Measurements from ENCODE around the gene ETNPPL. TPM values are rescaled to one million over a fixed set of nuclear protein-coding genes. Genes with fewer than 3 reads are reported as not detected.
"Not testable (repeated sequence)": the region's sequence is repeated elsewhere in the genome, so short reads cannot be mapped to it uniquely, and the experiment has no call there.

ETNPPL gene
- total RNA-seq, 1 donor from 2014 or later, result 0.41 TPM

DNA sequence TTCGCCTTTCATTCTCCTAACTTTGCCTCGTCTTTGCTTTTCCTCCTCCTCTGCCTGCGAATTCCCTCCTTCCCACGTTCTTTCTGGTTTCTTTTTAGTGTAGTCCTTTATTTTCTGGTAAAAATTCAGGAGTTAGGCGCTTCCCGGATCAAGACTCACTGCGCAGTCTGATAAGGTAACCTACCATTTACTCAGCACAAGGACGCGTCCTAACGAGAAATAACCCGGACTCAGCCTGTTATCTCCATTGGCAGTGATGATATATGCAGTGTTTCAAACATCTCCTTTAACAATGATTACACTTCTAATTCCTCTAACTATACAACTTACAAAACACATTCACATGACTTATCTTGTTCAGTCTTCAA lies 357 bp upstream of the ETNPPL start:
- no peak for FAIRE-seq
- no peak for DNase-seq (ENCODE audit: low spot score in 2 of 2)

GRCh38 chr4:108758498-108758897 lies 4.4 kb downstream of the ETNPPL start:
- no peak for DNase-seq (ENCODE audit: low spot score in 2 of 2)
- no peak for FAIRE-seq

DNA sequence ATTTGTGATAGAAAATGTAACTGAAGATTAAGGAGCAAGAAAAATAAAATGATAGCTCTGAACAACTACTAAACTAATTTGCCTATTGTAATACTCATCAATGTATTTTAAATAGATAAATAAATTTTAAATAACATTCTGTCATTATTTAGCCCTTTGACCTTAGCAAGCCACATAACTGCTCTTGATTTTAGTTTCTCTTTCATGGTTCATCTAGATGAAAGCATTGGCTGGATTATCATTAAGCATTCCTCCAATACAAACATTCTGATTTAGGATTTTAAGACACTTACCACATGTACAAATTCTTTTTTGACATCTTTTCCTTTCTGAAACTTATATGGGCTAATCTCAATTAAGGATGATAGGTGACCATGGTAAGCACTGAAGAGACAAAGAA lies 8.5 kb downstream of the ETNPPL start:
- no peak for DNase-seq (ENCODE audit: low spot score in 2 of 2)
- no peak for FAIRE-seq

- no peak for FAIRE-seq
- no peak for DNase-seq (ENCODE audit: low spot score in 2 of 2)
These were observed 11.5 kb downstream of the ETNPPL start for GRCh38 chr4:108751321-108751720.

DNA sequence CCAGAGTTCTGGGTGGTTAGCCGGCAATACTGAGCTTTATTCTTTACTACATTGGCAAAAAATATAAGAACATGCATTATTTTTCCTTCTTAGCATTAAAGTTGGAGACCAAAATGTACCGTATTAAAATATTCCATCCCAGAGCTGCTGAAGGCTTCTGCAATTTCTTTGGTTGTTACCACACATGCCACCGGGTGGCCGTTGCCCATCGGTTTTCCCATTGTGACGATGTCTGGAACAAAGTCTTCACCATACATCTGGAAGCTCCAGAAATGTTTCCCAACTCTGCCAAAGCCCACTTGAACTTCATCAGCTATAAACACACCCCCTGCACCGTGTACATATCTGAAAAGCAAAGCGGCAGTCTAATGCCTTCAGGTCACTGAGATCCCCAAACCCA lies 13.7 kb downstream of the ETNPPL start:
- no peak for DNase-seq (ENCODE audit: low spot score in 2 of 2)
- no peak for FAIRE-seq

- DNase-seq (ENCODE audit: low spot score in 2 of 2) (no peak), FAIRE-seq (no peak)
These were observed 16.3 kb downstream of the ETNPPL start for GRCh38 chr4:108746511-108746910.

DNA sequence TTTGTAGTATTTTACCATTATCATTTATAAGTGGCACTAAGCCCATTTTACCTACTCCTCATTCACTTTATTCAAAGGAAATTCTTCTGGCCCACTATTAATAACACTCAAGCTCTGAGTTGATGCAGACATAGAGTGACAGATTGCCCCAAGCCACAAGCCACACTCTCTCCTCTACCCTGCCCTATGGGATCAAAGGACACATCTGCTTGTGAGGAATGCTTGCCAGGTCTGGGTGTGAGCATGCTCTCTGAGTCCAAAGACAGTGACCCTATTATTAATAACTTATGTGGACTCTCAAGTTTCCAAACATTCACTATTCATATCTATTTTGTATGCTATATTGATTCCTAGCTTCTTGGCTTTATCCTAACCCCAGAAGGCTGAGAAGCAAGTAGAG lies 18.5 kb downstream of the ETNPPL start:
- FAIRE-seq (no peak), DNase-seq (ENCODE audit: low spot score in 2 of 2) (no peak)

DNA sequence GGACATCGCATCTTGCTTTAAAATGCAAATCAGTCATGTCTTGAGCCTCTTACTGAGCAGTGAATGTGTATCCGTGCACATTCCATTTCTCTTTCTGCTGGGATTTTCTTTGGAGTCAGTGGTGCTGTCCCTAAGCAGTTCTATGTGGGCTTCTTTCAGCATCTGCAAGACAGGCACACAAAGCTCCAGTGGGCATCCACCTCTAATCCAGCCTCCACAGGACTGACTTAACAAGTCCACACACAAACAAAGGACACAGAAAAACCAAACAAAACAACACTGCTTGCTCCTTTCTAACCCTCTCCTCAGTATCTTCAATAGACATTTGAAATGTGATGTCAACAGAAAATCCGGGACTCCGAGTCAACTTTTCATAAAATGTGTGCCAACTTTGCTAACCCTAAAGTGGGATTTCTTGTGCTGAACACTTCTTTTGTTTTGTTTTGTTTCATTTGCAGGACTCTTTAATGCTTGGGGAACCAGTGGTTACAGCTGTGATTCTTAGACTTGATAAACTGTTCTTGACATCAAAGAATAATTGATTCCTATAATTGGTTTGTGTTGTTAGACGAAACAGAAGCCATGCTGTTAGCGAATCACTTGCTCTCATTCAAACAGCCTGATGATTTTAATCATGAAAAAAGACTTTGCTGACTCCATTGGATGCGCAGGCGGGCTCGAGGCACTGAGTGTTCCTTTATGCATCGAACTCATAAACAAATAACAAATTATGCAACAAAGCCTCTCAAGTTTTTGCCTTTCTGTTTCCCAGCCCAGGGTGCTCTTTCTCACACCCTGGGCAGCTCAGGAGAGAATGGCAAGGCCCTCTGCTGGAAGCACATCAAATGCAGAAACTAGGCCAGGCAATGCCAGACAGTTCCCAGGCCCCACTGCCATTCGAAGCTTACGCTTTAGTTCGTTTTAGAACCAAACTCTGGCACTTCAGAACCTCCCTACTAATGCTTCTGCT lies 20.1 kb downstream of the ETNPPL start:
- no peak for DNase-seq (ENCODE audit: low spot score in 2 of 2)
- FAIRE-seq, result no peak

DNA sequence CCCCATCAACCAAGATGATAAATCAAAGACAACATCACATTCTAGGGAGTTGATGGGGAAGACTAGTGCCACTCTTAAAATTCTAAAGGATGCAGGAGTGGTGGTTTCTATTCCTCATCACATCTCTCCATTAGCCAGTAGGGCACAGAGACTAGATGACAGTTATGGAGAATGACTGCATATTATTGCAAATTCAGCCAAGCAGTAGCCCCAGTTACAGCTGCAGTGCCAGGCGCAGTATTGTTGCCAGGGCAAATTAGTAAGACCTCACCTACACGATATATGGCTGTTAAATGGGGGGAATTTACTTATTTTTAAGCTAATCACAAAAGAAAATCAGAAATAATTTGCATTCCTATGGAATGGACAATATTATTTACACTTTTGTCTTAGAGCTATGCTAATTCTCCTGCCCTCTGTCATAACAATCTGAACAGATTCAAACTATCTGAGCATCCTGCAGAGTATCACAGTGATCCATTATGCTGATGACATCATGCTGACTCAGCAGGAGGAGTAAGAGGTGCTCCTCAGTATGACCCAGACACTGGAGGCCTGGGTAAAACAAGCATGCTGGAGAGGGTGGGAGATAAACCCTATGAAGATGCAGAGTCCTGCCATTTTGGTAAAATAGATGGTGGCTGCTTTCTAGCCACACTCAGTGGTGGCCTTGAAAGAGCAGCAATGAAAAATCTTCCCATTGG lies 24.7 kb downstream of the ETNPPL start:
- DNase-seq (ENCODE audit: low spot score in 2 of 2) (no peak), FAIRE-seq (no peak)

DNA sequence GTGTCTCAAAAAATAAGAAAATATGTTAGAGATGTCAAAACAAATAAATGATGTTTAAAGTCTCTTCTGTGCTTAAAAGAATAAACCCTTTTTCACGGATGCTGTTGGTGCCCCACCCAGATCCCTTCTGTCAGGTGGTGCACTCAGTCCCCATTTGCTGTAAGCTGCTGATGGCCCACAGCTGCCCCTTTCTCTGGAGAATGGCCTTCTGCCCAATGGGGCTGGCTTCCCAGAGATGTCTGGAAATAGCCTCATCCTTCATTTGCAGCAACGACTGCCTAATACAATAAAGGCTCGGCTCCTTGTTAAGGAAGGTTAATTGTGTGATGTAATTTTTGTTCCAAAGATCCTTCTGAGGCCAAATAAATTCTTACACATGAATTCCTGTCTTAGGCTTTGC lies 31.8 kb downstream of the ETNPPL start:
- FAIRE-seq (no peak), DNase-seq (ENCODE audit: low spot score in 2 of 2) (no peak)

DNA sequence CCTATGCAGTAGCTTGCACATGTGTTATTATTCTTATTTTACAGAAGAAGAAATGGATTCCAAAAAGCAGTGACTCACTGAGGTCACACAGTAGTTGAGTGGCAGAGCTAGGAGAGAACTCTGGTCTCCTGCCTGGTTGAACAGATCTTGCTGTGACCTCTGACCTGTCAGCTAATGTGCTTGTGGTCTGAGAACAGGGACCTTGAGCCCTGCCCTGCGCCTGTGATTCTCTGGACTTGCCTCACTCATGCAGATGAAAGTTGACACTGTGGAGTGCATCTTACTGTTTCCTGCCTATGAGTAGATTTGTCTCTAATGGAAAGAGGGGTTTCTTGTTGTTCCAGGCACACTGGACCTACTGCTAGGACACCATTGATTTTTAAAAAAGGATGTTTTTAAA lies 32.3 kb downstream of the ETNPPL start:
- FAIRE-seq, result no peak
- DNase-seq (ENCODE audit: low spot score in 2 of 2), result no peak

- no peak for FAIRE-seq
These were observed 33.1 kb downstream of the ETNPPL start for GRCh38 chr4:108729731-108730130.

GRCh38 chr4:108725457-108725856 lies 37.4 kb downstream of the ETNPPL start:
- DNase-seq (ENCODE audit: low spot score in 2 of 2) (no peak), FAIRE-seq (no peak)

More at GRCh38 chr4:108729731-108730130, 33.1 kb downstream of the ETNPPL start:
- DNase-seq (ENCODE audit: low spot score in 2 of 2), result no peak

DNA sequence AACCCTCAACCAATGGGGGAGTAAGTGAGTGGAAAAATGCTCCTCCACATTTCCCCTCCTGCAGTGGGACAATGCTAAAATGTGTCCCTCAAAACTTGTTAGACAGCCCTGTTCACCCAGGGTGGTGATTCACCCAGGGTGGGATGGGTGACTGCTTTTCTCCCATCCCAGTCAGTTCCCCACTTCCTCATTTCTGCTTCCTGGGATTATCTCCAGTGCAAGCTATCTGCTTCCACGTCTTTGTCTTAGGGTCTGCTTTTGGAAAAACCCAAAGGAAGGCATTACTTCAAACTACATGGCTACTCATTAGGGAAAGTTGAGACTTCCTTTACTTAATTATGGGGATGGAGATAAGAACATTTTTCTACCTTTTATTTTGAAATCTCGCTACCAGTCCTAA lies 45.5 kb downstream of the ETNPPL start:
- FAIRE-seq (no peak), DNase-seq (ENCODE audit: low spot score in 2 of 2) (no peak)

- DNase-seq (ENCODE audit: low spot score in 2 of 2) (no peak), FAIRE-seq (no peak)
These were observed 46.5 kb downstream of the ETNPPL start for GRCh38 chr4:108716340-108716739.

GRCh38 chr4:108714880-108715279 lies 48.0 kb downstream of the ETNPPL start:
- FAIRE-seq, result no peak
- DNase-seq (ENCODE audit: low spot score in 2 of 2), result no peak

GRCh38 chr4:108710578-108710977 lies 52.3 kb downstream of the ETNPPL start:
- not testable (repeated sequence) for DNase-seq (ENCODE audit: low spot score in 2 of 2); FAIRE-seq

DNA sequence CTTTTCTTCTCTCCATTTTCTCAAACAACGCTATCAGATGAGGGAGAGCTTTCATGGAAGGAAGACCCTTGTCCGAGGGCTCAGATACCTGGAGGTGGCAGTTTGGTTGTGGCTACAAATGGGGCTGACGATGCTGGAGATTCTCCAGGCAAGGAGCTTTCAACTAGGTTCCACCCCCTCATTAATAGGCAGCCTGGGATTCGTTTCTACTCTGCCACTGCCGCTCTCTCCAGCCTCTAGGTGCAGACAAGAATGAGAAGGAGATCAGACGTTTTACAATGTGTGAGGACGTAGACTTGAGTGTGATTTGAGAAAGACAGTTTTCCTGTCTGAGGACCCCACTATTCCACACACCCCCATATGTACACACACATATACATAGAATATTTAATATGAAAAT lies 53.1 kb downstream of the ETNPPL start:
- FAIRE-seq (no peak), DNase-seq (ENCODE audit: low spot score in 2 of 2) (no peak)

GRCh38 chr4:108709234-108709633 lies 53.6 kb downstream of the ETNPPL start:
- DNase-seq (ENCODE audit: low spot score in 2 of 2), result no peak

DNA sequence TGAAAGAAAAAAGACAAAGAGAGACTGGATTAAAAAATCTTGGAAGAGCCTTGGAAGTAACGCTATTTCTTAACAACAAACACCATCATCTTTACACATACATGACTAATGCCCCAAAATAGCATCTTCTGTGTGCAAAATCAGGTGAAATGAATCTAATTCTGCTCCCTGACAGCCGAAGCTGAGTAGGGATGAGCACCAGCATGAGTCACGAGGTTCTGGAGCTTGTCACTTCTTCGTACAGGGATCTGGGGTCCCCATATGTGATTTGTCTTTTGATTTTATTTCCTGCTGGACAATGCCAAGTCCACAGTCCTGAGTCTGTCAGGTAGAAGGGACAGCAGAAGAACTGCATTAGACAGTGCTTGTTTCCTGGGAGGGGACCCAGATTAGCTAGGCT lies 56.6 kb downstream of the ETNPPL start:
- DNase-seq (ENCODE audit: low spot score in 2 of 2), result no peak
- FAIRE-seq, result no peak

More at GRCh38 chr4:108709234-108709633, 53.6 kb downstream of the ETNPPL start:
- no peak for FAIRE-seq

- FAIRE-seq, result no peak
- no peak for DNase-seq (ENCODE audit: low spot score in 2 of 2)
These were observed 58.9 kb downstream of the ETNPPL start for GRCh38 chr4:108703966-108704365.

- DNase-seq (ENCODE audit: low spot score in 2 of 2) (no peak), FAIRE-seq (no peak)
These were observed 59.5 kb downstream of the ETNPPL start for GRCh38 chr4:108703370-108703769.

Data from frontal cortex (tissue), 4 donors.